ENCODE data around the gene RNF187. TPM values are rescaled to one million over a fixed set of nuclear protein-coding genes. Genes with fewer than 3 reads are reported as not detected.

RNF187 gene
- 30.5 and 49.1 TPM in 2 replicates for total RNA-seq (2014; rRNA removed; shearing (Covaris generic))

GRCh38 chr1:228487336-228488124 is at the start of gene RNF187:
Gene RNF187 (plus strand): TSS chr1:228487382.
- peak; percentile 23 for DNase-seq (ENCODE audit: low read depth)

GRCh38 chr1:228437424-228437962 is 49.7 kb upstream of the RNF187 start:
- DNase-seq (ENCODE audit: low read depth) = no peak

GRCh38 chr1:228438266-228438665 is 48.9 kb upstream of the RNF187 start:
- no peak for DNase-seq (ENCODE audit: low read depth)

- no peak for DNase-seq (ENCODE audit: low read depth)
Observed at GRCh38 chr1:228440761-228441500, 46.3 kb upstream of the RNF187 start.

GRCh38 chr1:228443395-228443794 is 43.8 kb upstream of the RNF187 start:
- DNase-seq (ENCODE audit: low read depth) = no peak

- DNase-seq (ENCODE audit: low read depth) = no peak
Observed at GRCh38 chr1:228445490-228445842, 41.7 kb upstream of the RNF187 start.

- DNase-seq (ENCODE audit: low read depth) = peak; percentile 74
Observed at GRCh38 chr1:228445843-228446650, 41.1 kb upstream of the RNF187 start.

GRCh38 chr1:228446852-228447251 is 40.3 kb upstream of the RNF187 start:
- no peak for DNase-seq (ENCODE audit: low read depth)

GRCh38 chr1:228448372-228448771 is 38.8 kb upstream of the RNF187 start:
- no peak for DNase-seq (ENCODE audit: low read depth)

- DNase-seq (ENCODE audit: low read depth) = no peak
Observed at GRCh38 chr1:228450200-228450599, 37.0 kb upstream of the RNF187 start.

- peak; percentile 59 for DNase-seq (ENCODE audit: low read depth)
Observed at GRCh38 chr1:228452194-228453021, 34.8 kb upstream of the RNF187 start.

- DNase-seq (ENCODE audit: low read depth) = no peak
Observed at GRCh38 chr1:228453022-228453560, 34.1 kb upstream of the RNF187 start.

- no peak for DNase-seq (ENCODE audit: low read depth)
Observed at GRCh38 chr1:228453614-228454013, 33.6 kb upstream of the RNF187 start.

- DNase-seq (ENCODE audit: low read depth) = no peak
Observed at GRCh38 chr1:228454238-228454637, 32.9 kb upstream of the RNF187 start.

GRCh38 chr1:228455715-228456114 is 31.5 kb upstream of the RNF187 start:
- DNase-seq (ENCODE audit: low read depth) = peak; percentile 7

GRCh38 chr1:228456252-228457016 is 30.7 kb upstream of the RNF187 start:
- DNase-seq (ENCODE audit: low read depth) = no peak

- no peak for DNase-seq (ENCODE audit: low read depth)
Observed at GRCh38 chr1:228457017-228457395, 30.2 kb upstream of the RNF187 start.

- peak; percentile 98 for DNase-seq (ENCODE audit: low read depth)
Observed at GRCh38 chr1:228457396-228458176, 29.6 kb upstream of the RNF187 start.
